ENCODE measurements around the gene FLCN. TPM values are rescaled to one million over a fixed set of nuclear protein-coding genes. Genes with fewer than 3 reads are reported as not detected.

The FLCN gene
- total and polyA plus RNA-seq, 2 of the 13 experiments (the other 11 are each of a cell fraction or from before 2014, with no cell fraction given) = 16.6 to 24.9 TPM

DNA sequence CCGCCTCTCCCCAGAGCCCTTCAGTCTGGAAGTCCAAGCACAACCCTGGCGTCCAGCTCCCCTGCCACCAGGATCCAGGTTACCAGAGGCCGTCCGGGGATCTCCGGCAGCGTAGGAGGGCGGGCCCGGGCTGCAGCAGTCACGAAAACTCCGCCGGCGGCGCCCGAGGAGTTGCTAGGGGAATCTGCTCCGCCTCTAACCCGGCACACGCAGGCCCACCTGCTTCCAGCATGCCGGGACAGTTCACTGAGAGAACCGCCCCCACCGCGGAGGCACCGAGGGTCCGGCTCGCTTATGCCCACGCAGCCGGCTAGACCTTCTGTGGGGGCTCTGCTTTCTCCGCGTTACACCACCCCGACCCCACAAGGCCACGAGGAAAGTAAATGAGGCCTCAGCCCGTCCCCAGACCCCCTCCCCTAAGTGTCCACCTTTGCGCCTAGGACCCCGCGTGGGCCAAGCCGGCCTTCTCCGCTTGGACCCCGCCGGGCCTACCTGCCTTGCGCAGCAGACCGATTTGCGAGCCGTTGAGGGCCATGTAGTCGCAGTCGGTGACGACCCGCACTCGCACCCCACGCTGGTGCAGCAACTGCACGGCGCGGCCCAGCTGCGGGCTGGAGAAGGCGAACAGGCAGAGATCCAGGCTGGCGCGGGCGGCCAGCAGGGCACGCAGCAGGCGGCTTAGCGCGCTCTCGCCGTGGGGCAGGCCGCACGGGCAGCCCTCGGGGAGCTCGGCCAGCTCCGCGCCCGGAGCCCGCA, 31.4 kb downstream of the FLCN start (continued):
- no peak for TF ChIP-seq JUN (CRISPR knock-in tag; IDR thresholded peaks at IDR 0.05)
- TF ChIP-seq SIN3A (IDR thresholded peaks at IDR 0.05; ENCODE audit: borderline replicate concordance, low read depth, low read length) = peak; percentile 37; the same call in 1 of the 2 replicates
- TF ChIP-seq, protein P1, sequence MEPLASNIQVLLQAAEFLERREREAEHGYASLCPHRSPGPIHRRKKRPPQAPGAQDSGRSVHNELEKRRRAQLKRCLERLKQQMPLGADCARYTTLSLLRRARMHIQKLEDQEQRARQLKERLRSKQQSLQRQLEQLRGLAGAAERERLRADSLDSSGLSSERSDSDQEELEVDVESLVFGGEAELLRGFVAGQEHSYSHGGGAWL (CRISPR knock-in tag; IDR thresholded peaks at IDR 0.05) = no peak
- 0 out of 2 replicates have a peak, but pooled peaks have one; percentile 23 for TF ChIP-seq AHR (CRISPR knock-in tag; IDR thresholded peaks at IDR 0.05)
- TF ChIP-seq ZNF780A (CRISPR knock-in tag; IDR thresholded peaks at IDR 0.05) = no peak
- TF ChIP-seq ZBTB4 (CRISPR knock-in tag; IDR thresholded peaks at IDR 0.05; ENCODE audit: borderline replicate concordance) = no peak
- no peak; the same call in 1 of the 2 replicates for TF ChIP-seq ZNF839 (CRISPR knock-in tag; IDR thresholded peaks at IDR 0.05; ENCODE audit: borderline replicate concordance)
- no peak for TF ChIP-seq TCF7L2 (IDR thresholded peaks at IDR 0.05; ENCODE audit: low read depth, low read length)
- TF ChIP-seq, protein P2, sequence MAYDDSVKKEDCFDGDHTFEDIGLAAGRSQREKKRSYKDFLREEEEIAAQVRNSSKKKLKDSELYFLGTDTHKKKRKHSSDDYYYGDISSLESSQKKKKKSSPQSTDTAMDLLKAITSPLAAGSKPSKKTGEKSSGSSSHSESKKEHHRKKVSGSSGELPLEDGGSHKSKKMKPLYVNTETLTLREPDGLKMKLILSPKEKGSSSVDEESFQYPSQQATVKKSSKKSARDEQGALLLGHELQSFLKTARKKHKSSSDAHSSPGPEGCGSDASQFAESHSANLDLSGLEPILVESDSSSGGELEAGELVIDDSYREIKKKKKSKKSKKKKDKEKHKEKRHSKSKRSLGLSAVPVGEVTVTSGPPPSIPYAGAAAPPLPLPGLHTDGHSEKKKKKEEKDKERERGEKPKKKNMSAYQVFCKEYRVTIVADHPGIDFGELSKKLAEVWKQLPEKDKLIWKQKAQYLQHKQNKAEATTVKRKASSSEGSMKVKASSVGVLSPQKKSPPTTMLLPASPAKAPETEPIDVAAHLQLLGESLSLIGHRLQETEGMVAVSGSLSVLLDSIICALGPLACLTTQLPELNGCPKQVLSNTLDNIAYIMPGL (CRISPR knock-in tag; IDR thresholded peaks at IDR 0.05; ENCODE audit: borderline replicate concordance in 1 of 2, low read depth in 1 of 2) = peak in 1 of 2 experiments; percentile 45; a peak in 2 of 4 replicates
- no peak for TF ChIP-seq GATA4 (IDR thresholded peaks at IDR 0.05; ENCODE audit: borderline replicate concordance, low read depth)
- peak; percentile 63; the same call in 1 of the 2 replicates for TF ChIP-seq ZBTB7B (CRISPR knock-in tag; IDR thresholded peaks at IDR 0.05)
- TF ChIP-seq ZNF343 (CRISPR knock-in tag; IDR thresholded peaks at IDR 0.05) = 0 out of 2 replicates have a peak, but pooled peaks have one; percentile 15
- TF ChIP-seq ZFP82 (CRISPR knock-in tag; IDR thresholded peaks at IDR 0.05; ENCODE audit: borderline replicate concordance) = peak; percentile 48; the same call in 1 of the 2 replicates
- TF ChIP-seq SNAPC2 (CRISPR knock-in tag; IDR thresholded peaks at IDR 0.05) = no peak
- peak; percentile 82 for TF ChIP-seq ZNF777 (CRISPR knock-in tag; IDR thresholded peaks at IDR 0.05)
- TF ChIP-seq HDAC1 (CRISPR knock-in tag; IDR thresholded peaks at IDR 0.05) = 0 out of 2 replicates have a peak, but pooled peaks have one; percentile 34
- 0 out of 2 replicates have a peak, but pooled peaks have one; percentile 19 for TF ChIP-seq MAZ (IDR thresholded peaks at IDR 0.05; ENCODE audit: borderline replicate concordance, low read depth, low read length)
- no peak for TF ChIP-seq MAZ (CRISPR knock-in tag; IDR thresholded peaks at IDR 0.05; ENCODE audit: low read depth)
- TF ChIP-seq PATZ1 (CRISPR knock-in tag; IDR thresholded peaks at IDR 0.05) = peak; percentile 11; the same call in 1 of the 2 replicates
- TF ChIP-seq XBP1 (CRISPR knock-in tag; IDR thresholded peaks at IDR 0.05) = no peak; the same call in 1 of the 2 replicates
- TF ChIP-seq CENPT (CRISPR knock-in tag; IDR thresholded peaks at IDR 0.05; ENCODE audit: low read depth) = no peak
- no peak for TF ChIP-seq NRL (CRISPR knock-in tag; IDR thresholded peaks at IDR 0.05; ENCODE audit: borderline replicate concordance)
